ENCODE results near the gene LIN7A. TPM values are rescaled to one million over a fixed set of nuclear protein-coding genes. Genes with fewer than 3 reads are reported as not detected.

The LIN7A gene
- polyA plus RNA-seq, 1 donor, result 10.1 TPM

DNA sequence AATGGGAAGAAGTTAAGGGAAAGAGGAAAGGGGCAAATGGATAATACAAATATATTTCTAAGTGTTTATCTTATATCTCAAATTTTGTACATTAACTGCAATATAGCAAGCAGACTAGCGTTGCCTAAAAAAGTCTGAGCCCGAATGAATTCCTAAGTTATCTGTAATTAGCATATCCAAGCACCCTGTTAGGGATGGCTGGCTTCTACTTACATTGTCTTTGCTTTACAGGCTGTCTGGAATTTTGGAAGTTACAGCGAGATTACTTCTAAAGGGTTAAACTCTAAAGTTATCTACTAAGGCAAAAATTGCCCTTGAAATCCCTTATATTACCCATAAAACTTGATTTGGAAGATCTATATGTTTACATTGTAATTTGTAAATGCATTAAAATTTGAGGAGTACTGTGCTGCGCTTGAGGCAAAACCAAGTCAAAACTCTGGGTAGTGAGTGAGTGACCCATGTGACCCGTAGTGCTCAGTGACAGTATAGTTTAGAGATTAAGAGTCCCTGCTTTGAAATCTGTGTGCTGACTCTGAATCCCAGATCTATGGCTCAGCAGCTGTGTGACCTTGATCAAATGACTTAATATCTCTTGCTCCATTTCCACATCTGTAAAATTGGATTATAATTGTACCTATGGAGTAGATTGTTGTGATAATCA lies 17.3 kb upstream of the LIN7A start:
- Histone ChIP-seq H3K27me3 (ENCODE audit: control insufficient read depth, insufficient read depth, low read length) (no peaks in the 10 kb centered on the region), H3K36me3 (ENCODE audit: control insufficient read depth, insufficient read depth, low read length) (no peaks in the 10 kb centered on the region), H3K4me1 (ENCODE audit: control insufficient read depth, insufficient read depth, low read length) (peaks cover 1% of the 10 kb centered on the region), H3K9me3 (ENCODE audit: control insufficient read depth, low read depth, low read length) (no peaks in the 10 kb centered on the region), H3K4me3 (ENCODE audit: low read length) (no peak overlapping the region), H3K27ac (ENCODE audit: low read length) (no peak overlapping the region)
- no peak for DNase-seq
- WGBS (ENCODE audit: insufficient coverage, low lambda C conversion rate), result no CpG with 5 or more reads among the region's 5 CpGs

- H3K27me3 ChIP-seq (ENCODE audit: control insufficient read depth, insufficient read depth, low read length), result no peaks in the 10 kb centered on the region
- no peak overlapping the region for H3K27ac ChIP-seq (ENCODE audit: low read length)
- H3K4me1 ChIP-seq (ENCODE audit: control insufficient read depth, insufficient read depth, low read length), result peaks cover 7% of the 10 kb centered on the region
- H3K36me3 ChIP-seq (ENCODE audit: control insufficient read depth, insufficient read depth, low read length), result no peaks in the 10 kb centered on the region
- H3K9me3 ChIP-seq (ENCODE audit: control insufficient read depth, low read depth, low read length), result no peaks in the 10 kb centered on the region
- no peak overlapping the region for H3K4me3 ChIP-seq (ENCODE audit: low read length)
- DNase-seq, result no peak
Observed at GRCh38 chr12:80952443-80952842, 14.7 kb upstream of the LIN7A start.

- H3K36me3 ChIP-seq (ENCODE audit: control insufficient read depth, insufficient read depth, low read length), result no peaks in the 10 kb centered on the region
- peak in 1 of 2 donors; percentile 9 for DNase-seq
- no peaks in the 10 kb centered on the region for H3K9me3 ChIP-seq (ENCODE audit: control insufficient read depth, low read depth, low read length)
- H3K4me1 ChIP-seq (ENCODE audit: control insufficient read depth, insufficient read depth, low read length), result peaks cover 26% of the 10 kb centered on the region
- no peaks in the 10 kb centered on the region for H3K27me3 ChIP-seq (ENCODE audit: control insufficient read depth, insufficient read depth, low read length)
- no CpG with 5 or more reads among the region's 3 CpGs for WGBS (ENCODE audit: insufficient coverage, low lambda C conversion rate)
- no peak overlapping the region for H3K27ac ChIP-seq (ENCODE audit: low read length)
- no peak overlapping the region for H3K4me3 ChIP-seq (ENCODE audit: low read length)
Observed at GRCh38 chr12:80946591-80946990, 8.9 kb upstream of the LIN7A start.

- H3K27me3 ChIP-seq (ENCODE audit: control insufficient read depth, insufficient read depth, low read length), result no peaks in the 10 kb centered on the region
- no peak overlapping the region for H3K27ac ChIP-seq (ENCODE audit: low read length)
- peaks cover 32% of the 10 kb centered on the region for H3K4me1 ChIP-seq (ENCODE audit: control insufficient read depth, insufficient read depth, low read length)
- peak in 1 of 2 donors; percentile 57 for DNase-seq
- H3K4me3 ChIP-seq (ENCODE audit: low read length), result no peak overlapping the region
- H3K36me3 ChIP-seq (ENCODE audit: control insufficient read depth, insufficient read depth, low read length), result no peaks in the 10 kb centered on the region
- H3K9me3 ChIP-seq (ENCODE audit: control insufficient read depth, low read depth, low read length), result no peaks in the 10 kb centered on the region
Observed at GRCh38 chr12:80943338-80943737, 5.6 kb upstream of the LIN7A start.

DNA sequence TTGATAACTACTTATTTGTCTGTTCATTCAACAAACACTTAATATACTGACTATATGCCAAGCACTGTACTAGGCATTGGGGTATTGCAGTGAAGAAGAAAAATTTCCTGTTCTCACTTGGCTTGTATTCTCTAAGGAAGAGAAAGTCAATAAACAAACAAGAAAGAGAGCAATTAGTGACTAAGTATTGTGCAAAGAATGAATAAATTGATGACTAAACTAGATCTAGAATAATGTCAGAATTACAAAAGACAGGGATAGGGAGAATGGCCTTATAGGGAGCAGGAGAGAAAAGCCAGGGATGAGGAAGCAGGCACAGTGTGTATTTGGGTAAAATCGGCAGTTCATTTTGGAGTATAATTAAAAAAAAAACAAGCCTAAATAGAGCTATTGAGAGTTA lies 4.2 kb upstream of the LIN7A start:
- Histone ChIP-seq H3K27me3 (ENCODE audit: control insufficient read depth, insufficient read depth, low read length) (peaks cover 2% of the 10 kb centered on the region), H3K9me3 (ENCODE audit: control insufficient read depth, low read depth, low read length) (no peaks in the 10 kb centered on the region), H3K27ac (ENCODE audit: low read length) (peak overlapping the region; percentile 48), H3K36me3 (ENCODE audit: control insufficient read depth, insufficient read depth, low read length) (no peaks in the 10 kb centered on the region), H3K4me3 (ENCODE audit: low read length) (no peak overlapping the region), H3K4me1 (ENCODE audit: control insufficient read depth, insufficient read depth, low read length) (peaks cover 35% of the 10 kb centered on the region)
- 67% methylated on average over 1 of the region's 1 CpG for WGBS (ENCODE audit: insufficient coverage, low lambda C conversion rate)
- DNase-seq, result no peak

DNA sequence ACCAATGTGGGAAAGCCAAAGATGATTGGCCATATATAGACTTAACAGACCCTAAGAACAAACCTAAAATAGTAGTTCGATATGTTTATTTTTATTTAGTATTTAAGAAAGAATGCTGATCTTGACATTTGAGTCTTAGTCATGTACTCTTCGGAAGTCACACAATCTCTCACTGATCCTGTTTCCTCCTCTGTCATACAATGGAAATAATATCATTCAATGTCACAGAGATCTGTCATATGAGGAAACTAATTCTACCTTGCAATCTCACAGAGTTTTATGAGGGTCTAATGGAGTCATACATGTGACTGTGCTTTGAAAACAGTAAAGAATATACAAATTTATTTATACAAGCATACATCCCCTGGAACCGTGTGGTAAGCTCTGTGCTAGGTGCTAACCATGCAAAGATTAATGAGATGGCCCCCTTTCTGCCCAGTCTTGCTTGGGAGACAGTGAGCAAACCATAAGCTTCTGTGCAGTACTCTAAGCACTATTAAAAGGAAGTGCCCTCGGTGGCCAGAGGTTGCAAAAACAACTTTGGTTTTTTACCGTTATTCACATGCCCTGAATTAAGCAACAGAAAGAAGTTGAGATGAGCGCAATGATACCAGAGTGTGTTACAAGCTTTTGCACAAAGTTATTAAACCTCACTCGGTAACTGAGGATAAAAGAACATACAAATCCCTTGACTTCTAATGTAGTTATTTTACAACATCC lies 1.7 kb upstream of the LIN7A start:
- Histone ChIP-seq H3K4me3 (ENCODE audit: low read length) (no peak overlapping the region), H3K4me1 (ENCODE audit: control insufficient read depth, insufficient read depth, low read length) (peaks cover 29% of the 10 kb centered on the region), H3K27ac (ENCODE audit: low read length) (no peak overlapping the region), H3K36me3 (ENCODE audit: control insufficient read depth, insufficient read depth, low read length) (no peaks in the 10 kb centered on the region), H3K9me3 (ENCODE audit: control insufficient read depth, low read depth, low read length) (no peaks in the 10 kb centered on the region), H3K27me3 (ENCODE audit: control insufficient read depth, insufficient read depth, low read length) (peaks cover 2% of the 10 kb centered on the region)
- WGBS (ENCODE audit: insufficient coverage, low lambda C conversion rate), result 83% methylated on average over 2 of the region's 7 CpGs
- DNase-seq, result no peak

GRCh38 chr12:80938397-80938796 lies 663 bp upstream of the LIN7A start:
- no CpG with 5 or more reads among the region's 7 CpGs for WGBS (ENCODE audit: insufficient coverage, low lambda C conversion rate)
- H3K27ac ChIP-seq (ENCODE audit: low read length), result no peak overlapping the region
- peak in 1 of 2 donors; percentile 5 for DNase-seq
- H3K9me3 ChIP-seq (ENCODE audit: control insufficient read depth, low read depth, low read length), result no peaks in the 10 kb centered on the region
- peaks cover 24% of the 10 kb centered on the region for H3K4me1 ChIP-seq (ENCODE audit: control insufficient read depth, insufficient read depth, low read length)
- peaks cover 2% of the 10 kb centered on the region for H3K27me3 ChIP-seq (ENCODE audit: control insufficient read depth, insufficient read depth, low read length)
- H3K4me3 ChIP-seq (ENCODE audit: low read length), result no peak overlapping the region
- H3K36me3 ChIP-seq (ENCODE audit: control insufficient read depth, insufficient read depth, low read length), result no peaks in the 10 kb centered on the region

DNA sequence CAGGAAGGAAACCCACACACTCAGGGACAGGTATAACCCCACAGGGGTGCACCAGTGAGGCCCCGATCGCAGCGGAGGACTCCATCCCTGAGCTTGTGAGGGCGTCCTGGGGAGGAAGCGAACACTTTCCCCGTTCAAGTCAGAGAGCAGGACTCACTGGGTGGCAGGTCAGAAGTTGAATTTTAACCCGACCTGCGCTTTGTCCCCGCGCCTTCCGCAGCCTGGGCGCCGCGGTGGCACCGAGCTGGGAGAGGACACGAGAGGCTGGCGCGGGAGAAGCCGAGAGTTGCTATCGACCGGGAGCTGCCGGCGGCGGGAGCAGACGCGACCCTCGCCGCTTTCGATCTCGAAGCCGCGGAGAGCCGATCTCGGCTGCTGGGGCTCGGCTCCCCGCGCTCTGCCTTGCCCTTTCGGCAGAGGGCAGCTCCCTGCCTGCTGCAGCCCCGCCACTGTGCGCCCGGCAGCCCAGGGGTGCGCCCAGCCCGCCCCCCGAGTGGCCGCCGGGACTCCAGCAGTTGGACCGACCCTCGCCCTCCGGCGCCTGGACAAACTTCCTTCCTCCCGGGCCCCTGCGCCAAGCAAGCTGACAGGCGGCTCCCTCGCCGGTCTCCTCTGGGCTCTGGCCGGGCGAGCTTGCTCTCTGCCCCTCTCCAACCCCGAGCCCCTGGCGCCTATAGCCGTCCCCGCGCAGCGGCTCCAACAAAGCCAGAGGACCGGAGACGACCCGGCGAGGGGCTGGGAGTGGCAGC lies 918 bp downstream of the LIN7A start:
- DNase-seq, result peak; percentile 34 to 86
- no CpG with 5 or more reads among the region's 67 CpGs for WGBS (ENCODE audit: insufficient coverage, low lambda C conversion rate)
- Histone ChIP-seq H3K36me3 (ENCODE audit: control insufficient read depth, insufficient read depth, low read length) (no peaks in the 10 kb centered on the region), H3K4me3 (ENCODE audit: low read length) (peak overlapping the region; percentile 89), H3K4me1 (ENCODE audit: control insufficient read depth, insufficient read depth, low read length) (peaks cover 16% of the 10 kb centered on the region), H3K27me3 (ENCODE audit: control insufficient read depth, insufficient read depth, low read length) (peaks cover 2% of the 10 kb centered on the region), H3K27ac (ENCODE audit: low read length) (peak overlapping the region; percentile 89), H3K9me3 (ENCODE audit: control insufficient read depth, low read depth, low read length) (no peaks in the 10 kb centered on the region)

DNA sequence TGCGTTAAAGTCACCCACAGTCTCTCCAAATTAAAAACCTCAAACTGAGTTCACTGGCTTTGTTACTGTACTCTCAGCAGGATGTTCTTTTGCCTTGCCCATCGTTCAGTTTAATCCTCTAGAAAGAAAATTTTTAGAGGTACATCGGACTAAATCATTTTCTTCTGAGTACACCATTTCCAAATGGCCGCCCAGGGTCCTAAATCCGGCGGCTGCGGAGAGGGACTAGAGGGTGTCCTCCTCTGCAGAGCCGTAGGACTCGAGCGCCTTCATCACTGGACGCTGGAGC lies 1.4 kb downstream of the LIN7A start:
- Histone ChIP-seq H3K27ac (ENCODE audit: low read length) (peak overlapping the region; percentile 89), H3K36me3 (ENCODE audit: control insufficient read depth, insufficient read depth, low read length) (no peaks in the 10 kb centered on the region), H3K4me1 (ENCODE audit: control insufficient read depth, insufficient read depth, low read length) (peaks cover 15% of the 10 kb centered on the region), H3K9me3 (ENCODE audit: control insufficient read depth, low read depth, low read length) (no peaks in the 10 kb centered on the region), H3K4me3 (ENCODE audit: low read length) (peak overlapping the region; percentile 89), H3K27me3 (ENCODE audit: control insufficient read depth, insufficient read depth, low read length) (peaks cover 2% of the 10 kb centered on the region)
- no peak for DNase-seq
- WGBS (ENCODE audit: insufficient coverage, low lambda C conversion rate), result no CpG with 5 or more reads among the region's 11 CpGs

GRCh38 chr12:80935111-80935510 lies 2.6 kb downstream of the LIN7A start:
- Histone ChIP-seq H3K4me1 (ENCODE audit: control insufficient read depth, insufficient read depth, low read length) (peaks cover 9% of the 10 kb centered on the region), H3K9me3 (ENCODE audit: control insufficient read depth, low read depth, low read length) (no peaks in the 10 kb centered on the region), H3K27me3 (ENCODE audit: control insufficient read depth, insufficient read depth, low read length) (peaks cover 2% of the 10 kb centered on the region), H3K27ac (ENCODE audit: low read length) (no peak overlapping the region), H3K36me3 (ENCODE audit: control insufficient read depth, insufficient read depth, low read length) (no peaks in the 10 kb centered on the region), H3K4me3 (ENCODE audit: low read length) (no peak overlapping the region)
- no peak for DNase-seq
- 100% methylated on average over 1 of the region's 2 CpGs for WGBS (ENCODE audit: insufficient coverage, low lambda C conversion rate)
